ENCODE measurements around the gene KCNJ1. TPM values are rescaled to one million over a fixed set of nuclear protein-coding genes. Genes with fewer than 3 reads are reported as not detected.

The KCNJ1 gene
- total RNA-seq, 6 experiments from 2014 or later, result not detected

DNA sequence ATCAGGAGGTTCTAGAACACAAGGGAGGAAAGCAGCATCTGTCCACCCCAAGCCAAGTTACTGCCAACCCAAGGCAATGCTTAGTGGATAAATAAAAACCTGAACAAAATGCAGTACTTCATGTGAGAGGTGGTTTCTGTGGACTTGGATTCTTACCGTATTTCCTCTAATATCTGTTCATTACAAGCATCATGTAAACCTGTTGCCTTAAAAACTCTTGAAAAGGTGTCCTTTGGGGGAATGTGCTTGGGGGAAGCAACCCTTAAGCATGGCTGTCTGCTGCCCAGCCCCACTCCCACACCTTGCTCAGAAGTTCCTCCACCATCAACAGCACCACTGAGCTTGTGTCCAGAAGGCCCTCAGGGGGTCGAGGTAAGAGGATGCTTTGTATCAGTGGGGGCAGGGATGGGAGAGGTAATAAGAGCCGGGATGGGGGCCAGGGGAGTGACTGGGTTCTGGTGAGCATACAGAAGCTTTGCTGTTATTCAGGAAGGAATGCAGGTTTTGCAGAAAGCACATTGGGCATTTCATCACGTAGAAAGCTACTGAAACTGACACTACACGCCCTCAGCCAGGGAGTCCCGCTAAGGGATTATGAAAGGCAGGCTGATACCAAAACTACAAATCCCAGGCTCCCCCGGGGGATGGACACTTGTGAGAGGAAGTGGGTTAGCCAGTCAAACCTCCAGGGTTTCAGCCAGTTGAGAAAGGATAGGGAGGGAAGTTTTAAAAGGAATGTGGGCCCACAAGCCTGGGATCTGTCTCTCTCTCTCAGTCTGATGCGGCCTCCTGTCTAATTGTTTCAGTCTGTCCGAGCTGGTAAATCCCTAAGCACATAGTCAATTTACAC lies 52.0 kb downstream of the KCNJ1 start:
- DNase-seq (no peak), ATAC-seq (peak in 3 of 4 donors; percentile 6 to 55 (median 26))
- Histone ChIP-seq H3K36me3 (no peaks in the 10 kb centered on the region), H3K9me3 (no peaks in the 10 kb centered on the region), H3K4me1 (peaks cover 0 to 5% (median 0%) of the 10 kb centered on the region in 4 donors), H3K4me3 (no peak overlapping the region), H3K27me3 (no peaks in the 10 kb centered on the region), H3K27ac (no peak overlapping the region)
- no peak for TF ChIP-seq POLR2A (IDR thresholded peaks at IDR 0.05)
- TF ChIP-seq, protein P1, sequence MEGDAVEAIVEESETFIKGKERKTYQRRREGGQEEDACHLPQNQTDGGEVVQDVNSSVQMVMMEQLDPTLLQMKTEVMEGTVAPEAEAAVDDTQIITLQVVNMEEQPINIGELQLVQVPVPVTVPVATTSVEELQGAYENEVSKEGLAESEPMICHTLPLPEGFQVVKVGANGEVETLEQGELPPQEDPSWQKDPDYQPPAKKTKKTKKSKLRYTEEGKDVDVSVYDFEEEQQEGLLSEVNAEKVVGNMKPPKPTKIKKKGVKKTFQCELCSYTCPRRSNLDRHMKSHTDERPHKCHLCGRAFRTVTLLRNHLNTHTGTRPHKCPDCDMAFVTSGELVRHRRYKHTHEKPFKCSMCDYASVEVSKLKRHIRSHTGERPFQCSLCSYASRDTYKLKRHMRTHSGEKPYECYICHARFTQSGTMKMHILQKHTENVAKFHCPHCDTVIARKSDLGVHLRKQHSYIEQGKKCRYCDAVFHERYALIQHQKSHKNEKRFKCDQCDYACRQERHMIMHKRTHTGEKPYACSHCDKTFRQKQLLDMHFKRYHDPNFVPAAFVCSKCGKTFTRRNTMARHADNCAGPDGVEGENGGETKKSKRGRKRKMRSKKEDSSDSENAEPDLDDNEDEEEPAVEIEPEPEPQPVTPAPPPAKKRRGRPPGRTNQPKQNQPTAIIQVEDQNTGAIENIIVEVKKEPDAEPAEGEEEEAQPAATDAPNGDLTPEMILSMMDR (IDR thresholded peaks at IDR 0.05), result no peak
- intact Hi-C loops (cut with DNase I), result no loop called here
- 54% methylated on average over 4 of the region's 9 CpGs for WGBS (ENCODE audit: insufficient coverage, low coverage, low lambda C conversion rate, missing lambda C conversion rate)

DNA sequence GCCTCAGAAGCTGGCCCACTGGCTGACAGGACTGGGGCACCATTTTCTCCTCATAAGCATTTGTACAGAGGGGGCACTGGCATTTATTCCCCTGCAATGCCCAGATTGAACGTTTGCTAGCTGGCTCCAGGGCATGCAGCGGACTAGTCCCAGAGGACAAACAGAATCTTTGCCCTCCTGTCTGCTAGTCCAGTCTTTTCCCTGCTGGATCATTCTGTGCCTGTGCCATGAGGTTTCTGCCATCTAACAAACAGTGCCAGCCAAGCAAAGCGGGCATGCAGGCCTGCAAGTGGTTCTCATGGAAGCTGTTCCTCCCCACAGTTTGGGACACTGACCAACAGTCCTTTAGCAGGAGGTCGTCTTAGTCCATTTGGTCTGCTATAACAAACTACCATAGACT lies 53.4 kb downstream of the KCNJ1 start:
- H3K4me3 ChIP-seq, result no peak overlapping the region
- 34% methylated on average over 3 of the region's 4 CpGs for WGBS (ENCODE audit: insufficient coverage, low coverage, low lambda C conversion rate, missing lambda C conversion rate)
- peak overlapping the region in 2 of 3 donors; percentile 39 to 45 for H3K27ac ChIP-seq
- H3K9me3 ChIP-seq, result no peaks in the 10 kb centered on the region
- peaks cover 0 to 5% (median 0%) of the 10 kb centered on the region in 4 donors for H3K4me1 ChIP-seq
- intact Hi-C loops (cut with DNase I), result no loop called here
- TF ChIP-seq, protein P1 (IDR thresholded peaks at IDR 0.05), result no peak
- no peak for TF ChIP-seq POLR2A (IDR thresholded peaks at IDR 0.05)
- ATAC-seq (peak; percentile 91 to 97 (median 94)), DNase-seq (peak in 2 of 3 donors; percentile 72 to 86)
- no peaks in the 10 kb centered on the region for H3K27me3 ChIP-seq
- H3K36me3 ChIP-seq, result no peaks in the 10 kb centered on the region

DNA sequence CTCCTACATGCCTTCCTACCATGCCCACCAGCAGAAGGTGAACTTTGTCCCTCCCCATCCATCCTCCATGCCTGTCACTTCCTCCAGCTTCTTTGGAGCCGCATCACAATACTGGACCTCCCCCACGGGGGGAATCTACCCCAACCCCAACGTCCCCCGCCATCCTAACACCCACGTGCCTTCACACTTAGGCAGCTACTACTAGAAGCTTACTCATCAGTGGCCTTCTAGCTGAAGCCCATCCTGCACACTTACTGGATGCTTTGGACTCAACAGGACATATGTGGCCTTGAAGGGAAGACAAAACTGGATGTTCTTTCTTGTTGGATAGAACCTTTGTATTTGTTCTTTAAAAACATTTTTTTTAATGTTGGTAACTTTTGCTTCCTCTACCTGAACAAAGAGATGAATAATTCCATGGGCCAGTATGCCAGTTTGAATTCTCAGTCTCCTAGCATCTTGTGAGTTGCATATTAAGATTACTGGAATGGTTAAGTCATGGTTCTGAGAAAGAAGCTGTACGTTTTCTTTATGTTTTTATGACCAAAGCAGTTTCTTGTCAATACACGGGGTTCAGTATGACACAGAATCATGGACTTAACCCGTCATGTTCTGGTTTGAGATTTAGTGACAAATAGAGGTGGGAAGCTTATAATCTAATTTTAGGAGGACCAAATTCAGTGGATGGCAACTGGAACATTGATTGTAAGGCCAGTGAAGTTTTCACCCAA lies 56.1 kb downstream of the KCNJ1 start:
- TF ChIP-seq, protein P1 (IDR thresholded peaks at IDR 0.05), result no peak
- TF ChIP-seq POLR2A (IDR thresholded peaks at IDR 0.05), result no peak
- Histone ChIP-seq H3K27me3 (no peaks in the 10 kb centered on the region), H3K36me3 (no peaks in the 10 kb centered on the region), H3K27ac (no peak overlapping the region), H3K9me3 (no peaks in the 10 kb centered on the region), H3K4me3 (no peak overlapping the region), H3K4me1 (peaks cover 0 to 5% (median 0%) of the 10 kb centered on the region in 4 donors)
- 61% methylated on average over 6 of the region's 8 CpGs for whole genome bisulfite sequencing (ENCODE audit: insufficient coverage, low coverage, low lambda C conversion rate, missing lambda C conversion rate)
- intact Hi-C loops (cut with DNase I), result no loop called here
- no peak for DNase-seq
- ATAC-seq, result no peak

DNA sequence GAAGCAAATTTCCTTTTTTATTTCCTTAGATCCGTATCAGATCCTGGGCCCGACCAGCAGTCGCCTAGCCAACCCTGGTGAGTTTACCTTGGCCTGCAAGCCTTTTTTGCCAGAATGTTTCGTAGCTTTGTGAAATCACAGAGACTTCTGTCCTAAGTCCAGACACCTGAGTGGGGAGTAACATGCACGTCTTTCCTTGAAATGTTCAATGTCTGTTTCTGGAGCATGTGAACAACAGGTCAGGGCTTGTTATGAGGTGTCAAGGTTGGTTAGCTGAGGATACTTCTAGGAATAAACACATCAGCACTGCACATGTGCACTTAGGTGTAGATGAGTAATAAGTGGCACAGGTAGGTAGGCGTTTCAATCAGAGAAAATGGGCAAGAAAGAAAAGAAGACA lies 58.0 kb downstream of the KCNJ1 start:
- Histone ChIP-seq H3K27me3 (no peaks in the 10 kb centered on the region), H3K27ac (no peak overlapping the region), H3K4me1 (peaks cover 0 to 4% (median 0%) of the 10 kb centered on the region in 4 donors), H3K4me3 (no peak overlapping the region), H3K9me3 (no peaks in the 10 kb centered on the region), H3K36me3 (no peaks in the 10 kb centered on the region)
- 36% methylated on average over 6 of the region's 6 CpGs for WGBS (ENCODE audit: insufficient coverage, low coverage, low lambda C conversion rate, missing lambda C conversion rate)
- intact Hi-C loops (cut with DNase I), result no loop called here
- TF ChIP-seq, protein P1 (IDR thresholded peaks at IDR 0.05), result no peak
- no peak for TF ChIP-seq POLR2A (IDR thresholded peaks at IDR 0.05)
- ATAC-seq, result peak; percentile 62 to 75 (median 70)
- peak in 1 of 3 donors; percentile 60 for DNase-seq

Data from right lobe of liver (tissue), 6 donors.